Heart right ventricle (tissue), 16 donors: ENCODE measurements around the gene MFN2. TPM values are rescaled to one million over a fixed set of nuclear protein-coding genes. Genes with fewer than 3 reads are reported as not detected.

Experiments used
- ATAC-seq, 8 donors: fragments of 200-7000 bp; cut with Tn5 transposase; one replicate each; pipeline ENCODE4 v1.9.1; 2020; ENCODE audit warnings: mild to moderate bottlenecking in 8 of 8, moderate library complexity in 8 of 8, moderate number of reproducible peaks in 1 of 8
- DNase-seq, 2 donors: peaks; one replicate each; pipeline ENCODE4 v3.0.0-alpha.2; 2020
- H3K27ac ChIP-seq, 10 donors: fragments of 200-600 bp; sonication (generic) in 2 of 10; one replicate each; pipeline versions ENCODE4 v1.5.0 to v1.8.0; 2020 to 2022; ENCODE audit warnings: mild to moderate bottlenecking in 3 of 10
- H3K27me3 ChIP-seq, 7 donors: fragments of 200-600 bp; one replicate each; pipeline ENCODE4 v1.8.0; 2021 to 2022; ENCODE audit warnings: mild to moderate bottlenecking in 2 of 7
- H3K36me3 ChIP-seq, 9 donors: fragments of 200-600 bp; sonication (generic) in 1 of 9; one replicate each; pipeline versions ENCODE4 v1.5.0 to v1.8.0; 2020 to 2022; ENCODE audit warnings: mild to moderate bottlenecking in 2 of 9
- H3K4me1 ChIP-seq, 9 donors: fragments of 200-600 bp; sonication (generic) in 1 of 9; one replicate each; pipeline versions ENCODE4 v1.5.0 to v1.8.0; 2020 to 2022; ENCODE audit warnings: mild to moderate bottlenecking in 4 of 9
- H3K4me3 ChIP-seq, 10 donors: fragments of 200-600 bp; sonication (generic) in 2 of 10; one replicate each; pipeline versions ENCODE4 v1.5.0 to v1.8.0; 2020 to 2022; ENCODE audit warnings: mild to moderate bottlenecking in 7 of 10, moderate library complexity in 2 of 10
- H3K9me3 ChIP-seq, 11 donors: fragments of 200-600 bp in 10 of 11; sonication (generic) in 2 of 11; one replicate each; pipeline versions ENCODE4 v1.5.0 to v1.8.0; 2013 to 2022; ENCODE audit warnings: mild to moderate bottlenecking in 2 of 11, control low read depth in 1 of 11, moderate library complexity in 1 of 11
- WGBS, 2 donors: extraction: QIAGEN DNeasy Blood & Tissue Kit; methylation state at CpG; one replicate each; pipeline ENCODE4 v1.1.7; 2013; ENCODE audit warnings: inconsistent platforms in 1 of 2; 5-methylcytosine and 5-hydroxymethylcytosine counted together
- intact Hi-C, 10 donors: fragments of 100-400 bp; cut with DNase I; formaldehyde crosslinking; loops; one replicate each; pipeline versions ENCODE4 v1.11.1 to v1.14.2; 2022
- polyA plus RNA-seq, 2 donors: library from polyadenylated mRNA; stranded (reverse); fragments of 200-250 nt; gene quantifications; one replicate each; pipeline ENCODE4 v1.2.3, GENCODE V29; 2013
- total RNA-seq, 10 donors: library from RNA; stranded (reverse); fragmentation: NEBNext Ultra II Directional in 3 of 10; extraction: Animal tissue kit (Norgen Biotek cat#: 25700) in 3 of 10; gene quantifications; one replicate each; pipeline versions ENCODE4 v1.2.1 to v1.2.4, GENCODE V29; 2021 to 2023
- TF ChIP-seq, protein P1 (sequence below), 9 donors: fragments of 200-600 bp; sonication (generic) in 2 of 9; IDR thresholded peaks; one replicate each; pipeline versions ENCODE4 v1.5.0 to v1.8.0; 2021 to 2022; ENCODE audit warnings: antibody characterized with exemption in 9 of 9, mild to moderate bottlenecking in 5 of 9, moderate library complexity in 1 of 9
- donor health status: Arrhythmogenic right ventricular cardiomyopathy.
- donor health status: ischemic (EF 13 %, LVEDD 7.1; RV severe dilation, severe dysfunction).
- donor health status: healthy with polysubstance abuse.
- donor health status: DM: no; HTN: yes; CAD: no.
- donor health status: DM: no; HTN: no; CAD: no.
- donor health status: ischemic (EF 25% LVEDD 6.9; RV normal size, moderate dysfunction).
- donor health status: ischemic (EF 25% LVEDD 5.7; RV mildly dilated, moderate dysfunction).
- donor health status: healthy.
- donor health status: DM: yes; HTN: yes; CAD: no.
- donor health status: Ischemic cardiomyopathy.
- donor health status: ischemic (EF 35%, LVEDD 5.7; RV mildly dilated, moderate dysfunction).
- donor health status: nonischemic (EF 11% LVEDD 7.7; RV severe dilation, severe dysfunction).
- donor health status: DM: yes; HTN: yes; CAD: no.
- donor health status: PGD.
- donor health status: ischemic (EF 29% LVEDD 5.4; RV normal size, mild dysfunction).
- donor health status: nonischemic (EF 23%, LVEDD 6.1; RV moderate dilation, normal function).

Gene MFN2
- total and polyA plus RNA-seq, 12 donors = 154 to 1,066 (median 738) TPM

DNA sequence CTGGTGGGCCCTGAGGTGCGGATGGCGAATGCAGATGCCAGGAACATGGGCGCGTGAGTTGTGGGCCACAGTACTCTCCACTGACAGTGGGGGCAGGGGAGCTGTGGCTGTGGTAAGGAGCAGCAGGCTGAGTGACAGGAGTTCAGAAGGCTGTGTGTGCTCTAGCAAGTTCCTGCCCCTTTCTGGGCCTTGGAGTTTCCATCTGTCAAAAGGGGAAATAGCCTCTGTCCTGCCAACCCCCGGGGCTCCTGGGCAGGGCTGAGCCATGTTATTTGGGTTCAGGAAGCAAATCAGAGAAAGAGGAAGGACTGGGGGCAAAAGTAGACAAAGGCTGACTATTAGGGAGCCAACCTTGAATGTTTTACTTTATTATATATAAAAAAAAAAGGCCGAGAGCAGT is 19.5 kb upstream of the MFN2 start:
- H3K27ac ChIP-seq = peak overlapping the region in 3 of 10 donors; percentile 0 to 82 (median 36)
- intact Hi-C loops = loop anchor here in 5 of 10 donors (5.0 to 10.0 kb wide), 4 partner anchors 46 to 1098 kb away; partner anchors contain the start of gene NPPA (in 1 of the 5)
- no peaks in the 10 kb centered on the region for H3K27me3 ChIP-seq
- TF ChIP-seq, protein P1, sequence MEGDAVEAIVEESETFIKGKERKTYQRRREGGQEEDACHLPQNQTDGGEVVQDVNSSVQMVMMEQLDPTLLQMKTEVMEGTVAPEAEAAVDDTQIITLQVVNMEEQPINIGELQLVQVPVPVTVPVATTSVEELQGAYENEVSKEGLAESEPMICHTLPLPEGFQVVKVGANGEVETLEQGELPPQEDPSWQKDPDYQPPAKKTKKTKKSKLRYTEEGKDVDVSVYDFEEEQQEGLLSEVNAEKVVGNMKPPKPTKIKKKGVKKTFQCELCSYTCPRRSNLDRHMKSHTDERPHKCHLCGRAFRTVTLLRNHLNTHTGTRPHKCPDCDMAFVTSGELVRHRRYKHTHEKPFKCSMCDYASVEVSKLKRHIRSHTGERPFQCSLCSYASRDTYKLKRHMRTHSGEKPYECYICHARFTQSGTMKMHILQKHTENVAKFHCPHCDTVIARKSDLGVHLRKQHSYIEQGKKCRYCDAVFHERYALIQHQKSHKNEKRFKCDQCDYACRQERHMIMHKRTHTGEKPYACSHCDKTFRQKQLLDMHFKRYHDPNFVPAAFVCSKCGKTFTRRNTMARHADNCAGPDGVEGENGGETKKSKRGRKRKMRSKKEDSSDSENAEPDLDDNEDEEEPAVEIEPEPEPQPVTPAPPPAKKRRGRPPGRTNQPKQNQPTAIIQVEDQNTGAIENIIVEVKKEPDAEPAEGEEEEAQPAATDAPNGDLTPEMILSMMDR (IDR thresholded peaks at IDR 0.05) = no peak
- no peaks in the 10 kb centered on the region for H3K9me3 ChIP-seq
- peaks cover 0 to 17% (median 0%) of the 10 kb centered on the region in 9 donors for H3K4me1 ChIP-seq
- peaks cover 0 to 100% (median 58%) of the 10 kb centered on the region in 9 donors for H3K36me3 ChIP-seq
- 83 to 84% methylated on average over 6 of the region's 6 CpGs for WGBS, 2 donors
- ATAC-seq (peak in 5 of 8 donors; percentile 31 to 63 (median 43)), DNase-seq (no peak)
- no peak overlapping the region for H3K4me3 ChIP-seq

DNA sequence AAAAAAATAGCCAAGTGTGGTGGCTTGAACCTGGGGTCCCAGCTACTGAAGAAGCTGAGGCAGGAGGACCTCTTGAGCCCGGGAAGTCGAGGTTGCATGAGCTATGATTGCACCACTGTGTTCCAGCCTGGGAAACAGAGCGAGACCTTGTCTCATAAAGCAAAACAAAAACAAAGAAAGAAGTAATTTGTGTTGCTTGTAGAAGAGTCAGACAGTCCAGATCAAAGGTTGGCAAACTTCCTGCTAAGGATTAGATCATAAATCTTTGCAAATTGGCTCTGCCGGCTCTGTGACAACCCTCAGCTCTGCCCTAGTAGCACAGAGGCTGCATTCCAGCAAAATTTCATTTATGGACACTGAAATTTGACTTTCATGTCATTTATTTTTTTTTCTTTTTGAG is 19.0 kb upstream of the MFN2 start:
- Histone ChIP-seq H3K27ac (peak overlapping the region in 2 of 10 donors; percentile 36 to 82), H3K4me3 (no peak overlapping the region), H3K9me3 (no peaks in the 10 kb centered on the region), H3K4me1 (peaks cover 0 to 17% (median 0%) of the 10 kb centered on the region in 9 donors), H3K27me3 (no peaks in the 10 kb centered on the region), H3K36me3 (peaks cover 0 to 100% (median 59%) of the 10 kb centered on the region in 9 donors)
- ATAC-seq (no peak), DNase-seq (no peak)
- intact Hi-C loops = loop anchor here in 5 of 10 donors (5.0 to 10.0 kb wide), 4 partner anchors 46 to 1099 kb away; partner anchors contain the start of gene NPPA (in 1 of the 5)
- WGBS, 2 donors = 71 to 74% methylated on average over 4 of the region's 4 CpGs
- TF ChIP-seq, protein P1 (IDR thresholded peaks at IDR 0.05) = no peak

DNA sequence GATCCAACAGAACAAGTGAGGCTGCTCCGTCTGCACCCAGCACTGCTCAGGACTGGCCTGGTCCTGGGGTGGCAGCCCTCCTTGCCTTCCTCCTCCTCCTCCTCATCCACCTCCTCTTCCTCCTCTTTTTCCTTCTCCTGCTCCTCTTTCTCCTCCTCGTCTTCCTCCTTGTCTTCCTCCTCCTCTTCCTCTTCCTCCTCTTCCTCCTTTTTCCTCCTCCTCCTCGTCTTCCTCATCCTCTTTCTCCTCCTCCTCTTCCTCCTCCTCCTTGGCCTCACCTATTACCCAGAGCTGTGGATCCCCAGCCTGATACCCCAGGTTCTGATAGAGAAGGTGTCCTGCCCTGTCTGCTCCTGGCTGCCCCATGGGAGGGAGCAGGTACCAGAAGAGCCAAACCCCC is 16.6 kb upstream of the MFN2 start:
- no peaks in the 10 kb centered on the region for H3K27me3 ChIP-seq
- intact Hi-C loops = loop anchor here in 5 of 10 donors (5.0 to 10.0 kb wide), 4 partner anchors 49 to 1101 kb away; partner anchors contain the start of gene NPPA (in 1 of the 5)
- no peaks in the 10 kb centered on the region for H3K9me3 ChIP-seq
- H3K27ac ChIP-seq = no peak overlapping the region
- no peak for DNase-seq
- peaks cover 0 to 98% (median 47%) of the 10 kb centered on the region in 9 donors for H3K36me3 ChIP-seq
- TF ChIP-seq, protein P1 (IDR thresholded peaks at IDR 0.05) = no peak
- WGBS, 2 donors = 47 to 80% methylated on average over 3 of the region's 3 CpGs
- no peak for ATAC-seq
- H3K4me3 ChIP-seq = no peak overlapping the region
- H3K4me1 ChIP-seq = peaks cover 0 to 17% (median 0%) of the 10 kb centered on the region in 9 donors

DNA sequence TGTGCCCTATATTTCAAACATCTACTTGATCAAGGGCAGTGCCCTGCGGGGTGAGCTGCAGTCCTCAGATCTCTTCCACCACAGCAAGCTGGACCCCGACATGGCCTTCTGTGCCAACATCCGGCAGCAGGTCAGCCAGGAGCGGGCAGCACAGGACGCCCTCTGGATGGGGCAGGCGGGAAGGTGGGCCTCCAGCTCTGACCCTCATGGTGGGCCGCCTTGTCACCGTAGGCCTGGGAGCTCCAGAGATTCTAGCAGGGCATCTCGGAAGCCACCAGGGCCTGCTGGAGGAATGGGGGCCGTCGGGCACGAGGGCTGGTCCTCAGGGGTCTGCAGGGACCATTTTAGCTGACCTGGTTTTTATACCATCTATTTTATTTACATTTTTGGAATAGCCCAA is 15.6 kb upstream of the MFN2 start:
- 88 to 92% methylated on average over 12 of the region's 12 CpGs for WGBS, 2 donors
- no peak for DNase-seq
- Histone ChIP-seq H3K4me3 (no peak overlapping the region), H3K4me1 (peaks cover 0 to 17% (median 0%) of the 10 kb centered on the region in 9 donors), H3K27me3 (no peaks in the 10 kb centered on the region), H3K9me3 (no peaks in the 10 kb centered on the region), H3K27ac (no peak overlapping the region), H3K36me3 (peaks cover 0 to 98% (median 44%) of the 10 kb centered on the region in 9 donors)
- intact Hi-C loops = loop anchor here in 8 of 10 donors (5.0 to 10.0 kb wide), 6 partner anchors 50 to 1102 kb away; partner anchors contain the start of gene NPPA (in 1 of the 8)
- no peak for ATAC-seq
- TF ChIP-seq, protein P1 (IDR thresholded peaks at IDR 0.05) = no peak
